Gastrocnemius medialis (tissue), 4 donors: ENCODE data around the gene KCNIP4.

ENCODE experiments used
- CTCF ChIP-seq, 5 experiments: fragments of 450-650 bp in 3 of 5; fragments of 200-600 bp in 2 of 5; sonication (generic) in 2 of 5; IDR thresholded peaks in 4 of 5; conservative IDR thresholded peaks in 1 of 5; 1 replicate in 4 of 5; 2 replicates in 1 of 5; pipeline ENCODE4 v1.5.1; 2016 to 2019; ENCODE audit warnings: antibody characterized with exemption in 5 of 5, mild to moderate bottlenecking in 3 of 5, moderate library complexity in 3 of 5
- POLR2A ChIP-seq, 2 donors: fragments of 450-650 bp; IDR thresholded peaks; one replicate each; pipeline ENCODE4 v1.6.1; 2017; ENCODE audit warnings: antibody characterized with exemption in 2 of 2, mild to moderate bottlenecking in 2 of 2, moderate library complexity in 2 of 2

- no peak for TF ChIP-seq CTCF (IDR thresholded peaks at IDR 0.05 in 4 of 5, conservative IDR thresholded peaks at IDR 0.05 in 1 of 5)
- no peak for TF ChIP-seq POLR2A (IDR thresholded peaks at IDR 0.05)
Observed at GRCh38 chr4:21092531-21092930, 856.0 kb downstream of the KCNIP4 start.
